OCI-LY7 (cell line): ENCODE measurements around the gene CD248. TPM values are rescaled to one million over a fixed set of nuclear protein-coding genes. Genes with fewer than 3 reads are reported as not detected.
A peak's percentile ranks its signal among the peaks of the same experiment; 100 is the strongest.

Experiments
- BruUV-seq: library from RNA; stranded (reverse); fragments of 400-500 nt; replicated peaks from 2 replicates; lab custom pipeline; 2021; lab: Mats Ljungman, UMichigan
- CTCF ChIA-PET: fragments of 300-600 bp; sonication (Branson Sonifier 250); formaldehyde crosslinking; loops from one replicate; lab custom pipeline; 2022; ENCODE audit warnings: antibody characterized with exemption; ENCODE audit not compliant: unreplicated experiment; lab: Charles Lee
- POLR2A ChIA-PET: fragments of 300-600 bp; sonication (Branson Sonifier 250); formaldehyde crosslinking; loops from one replicate; lab custom pipeline; 2022; ENCODE audit warnings: antibody characterized with exemption; lab: Charles Lee
- DNase-seq: peaks from one replicate; pipeline ENCODE4 v3.0.0-alpha.2; 2015; ENCODE audit warnings: low spot score
- H2AFZ ChIP-seq: fragments of 200-600 bp; sonication (generic), shearing (Covaris generic); 2 replicates; pipeline ENCODE4 v1.6.1; 2014; ENCODE audit warnings: mild to moderate bottlenecking, antibody characterized with exemption, low read length, moderate library complexity
- H3K27ac ChIP-seq: fragments of 200-600 bp; sonication (generic); 2 replicates; pipeline ENCODE4 v1.5.1; 2014; ENCODE audit warnings: mixed run types, low read depth, mild to moderate bottlenecking, moderate library complexity, low read length, inconsistent platforms; ENCODE audit not compliant: poor library complexity, severe bottlenecking
- H3K36me3 ChIP-seq: fragments of 200-600 bp; sonication (generic); 2 replicates; pipeline ENCODE4 v1.6.1; 2014; ENCODE audit warnings: mild to moderate bottlenecking, antibody characterized with exemption, low read length, moderate library complexity, mixed read lengths; ENCODE audit not compliant: insufficient read depth
- H3K4me1 ChIP-seq: fragments of 200-600 bp; sonication (generic); 2 replicates; pipeline ENCODE4 v1.5.1; 2014; ENCODE audit warnings: mild to moderate bottlenecking, low read length; ENCODE audit not compliant: insufficient read depth, poor library complexity, severe bottlenecking
- H3K4me2 ChIP-seq: fragments of 200-600 bp; sonication (generic); 2 replicates; pipeline ENCODE4 v1.6.1; 2014; ENCODE audit warnings: mild to moderate bottlenecking, low read length
- H3K4me3 ChIP-seq: fragments of 200-600 bp; sonication (generic); 2 replicates; pipeline ENCODE4 v1.5.1; 2014; ENCODE audit warnings: mild to moderate bottlenecking, low read depth, low read length; ENCODE audit not compliant: poor library complexity, severe bottlenecking
- H3K79me2 ChIP-seq: fragments of 200-600 bp; sonication (generic); 2 replicates; pipeline ENCODE4 v1.6.1; 2016; ENCODE audit warnings: low read depth, mild to moderate bottlenecking, low read length, moderate library complexity, mixed read lengths; ENCODE audit not compliant: insufficient read depth
- H3K9me2 ChIP-seq: fragments of 200-600 bp; sonication (generic); 2 replicates; pipeline ENCODE4 v1.6.1; 2016; ENCODE audit warnings: mild to moderate bottlenecking, low read length, mixed read lengths; ENCODE audit not compliant: insufficient read depth
- H3K9me3 ChIP-seq: fragments of 200-600 bp; sonication (generic); 2 replicates; pipeline ENCODE4 v1.6.1; 2014; ENCODE audit warnings: mild to moderate bottlenecking, mixed run types, low read length, mixed read lengths
- H4K20me1 ChIP-seq: fragments of 200-600 bp; sonication (generic); 2 replicates; pipeline ENCODE4 v1.6.1; 2014; ENCODE audit warnings: mild to moderate bottlenecking, antibody characterized with exemption, low read length, moderate library complexity, mixed read lengths; ENCODE audit not compliant: insufficient read depth
- CTCF ChIP-seq: fragments of 200-600 bp; sonication (generic); conservative IDR thresholded peaks from 2 replicates; pipeline ENCODE4 v1.5.1; 2014; ENCODE audit warnings: mild to moderate bottlenecking, antibody characterized with exemption, low read length, moderate library complexity, mixed read lengths
- EZH2phosphoT487 ChIP-seq: fragments of 200-600 bp; sonication (generic); IDR thresholded peaks from 2 replicates; pipeline ENCODE4 v1.6.1; 2018; ENCODE audit warnings: low read depth, borderline replicate concordance, mild to moderate bottlenecking, mixed run types, antibody characterized with exemption, low read length, moderate library complexity, mixed read lengths
- intact Hi-C: fragments of 100-400 bp; cut with micrococcal nuclease; formaldehyde crosslinking; loops from one replicate; pipeline ENCODE4 v1.10.0; 2022; ENCODE audit not compliant: unreplicated experiment
- total RNA-seq, 2 experiments: library from RNA; depleted of rRNA in 1 of 2; stranded (reverse); fragments of >200 nt in 1 of 2; shearing (Covaris generic) in 1 of 2; gene quantifications; 2 replicates each; pipeline ENCODE4 v1.2.3, GENCODE V29; 2014 to 2022

Gene CD248
- total RNA-seq, 2 experiments from 2014 or later: 0.46 TPM; not detected in 1

GRCh38 chr11:66266378-66267038 is 50.3 kb downstream of the CD248 start:
- Histone ChIP-seq H3K9me3 (no peaks in the 10 kb centered on the region), H3K79me2 (peaks cover 24% of the 10 kb centered on the region), H3K4me1 (peaks cover 24% of the 10 kb centered on the region), H3K9me2 (no peaks in the 10 kb centered on the region), H4K20me1 (no peaks in the 10 kb centered on the region), H3K4me3 (no peak overlapping the region), H2AFZ (no peak overlapping the region), H3K27ac (no peak overlapping the region), H3K4me2 (peak overlapping the region; percentile 96; the same call in 1 of the 2 replicates), H3K36me3 (peaks cover 71% of the 10 kb centered on the region)
- ChIA-PET CTCF (interaction anchor here (1.0 kb wide), 1 partner anchor 51 kb away, joined by 4 read pairs; the partner anchor contains the start of gene CD248), POLR2A (no interaction called here)
- BruUV-seq: no TSS peak
- intact Hi-C loops: loop anchor here (5.0 kb wide), 2 partner anchors 264 to 409 kb away; partner anchors contain the start of genes BANF1, CFL1 and EIF1AD
- no peak for DNase-seq
- TF ChIP-seq EZH2phosphoT487: no peak
- TF ChIP-seq CTCF: no peak

- DNase-seq: no peak
- ChIA-PET POLR2A (no interaction called here), CTCF (interaction anchor here (1.0 kb wide), 1 partner anchor 51 kb away, joined by 4 read pairs; the partner anchor contains the start of gene CD248)
- peaks cover 75% of the 10 kb centered on the region for H3K36me3 ChIP-seq
- H3K79me2 ChIP-seq: peaks cover 21% of the 10 kb centered on the region
- no peak overlapping the region for H2AFZ ChIP-seq
- H3K9me2 ChIP-seq: no peaks in the 10 kb centered on the region
- no peak overlapping the region for H3K27ac ChIP-seq
- no peaks in the 10 kb centered on the region for H4K20me1 ChIP-seq
- no peak overlapping the region for H3K4me2 ChIP-seq
- no peaks in the 10 kb centered on the region for H3K9me3 ChIP-seq
- no peak overlapping the region for H3K4me3 ChIP-seq
- no TSS peak for BruUV-seq
- peaks cover 24% of the 10 kb centered on the region for H3K4me1 ChIP-seq
- intact Hi-C loops: loop anchor here (5.0 kb wide), 2 partner anchors 263 to 408 kb away; partner anchors contain the start of genes BANF1, CFL1 and EIF1AD
- TF ChIP-seq EZH2phosphoT487 (no peak), CTCF (no peak)
Observed at GRCh38 chr11:66265531-66266377, 51.1 kb downstream of the CD248 start.
